B cell (primary cell): Measurements from ENCODE around the gene HOXA9. TPM values are rescaled to one million over a fixed set of nuclear protein-coding genes. Genes with fewer than 3 reads are reported as not detected.

Source experiments
- ATAC-seq: fragments of 200-7000 bp; cut with Tn5 transposase; one replicate; pipeline ENCODE4 v1.10.0; 2021; ENCODE audit warnings: low read depth, mild to moderate bottlenecking, moderate number of reproducible peaks, moderate library complexity
- CTCF ChIA-PET: fragments of 350-600 bp; sonication (Branson Sonifier 250); formaldehyde crosslinking; loops from one replicate; lab custom pipeline; 2021; ENCODE audit warnings: antibody characterized with exemption, inconsistent platforms; lab: Charles Lee
- POLR2A ChIA-PET: fragments of 350-600 bp; sonication (Branson Sonifier 250); formaldehyde crosslinking; loops from one replicate; lab custom pipeline; 2021; ENCODE audit warnings: antibody characterized with exemption; lab: Charles Lee
- DNase-seq: peaks from one replicate; pipeline ENCODE4 v3.0.0; 2013
- H2AFZ ChIP-seq: 2 replicates; pipeline ENCODE4 v1.6.1; 2012; ENCODE audit warnings: mild to moderate bottlenecking, low read depth, low read length; ENCODE audit not compliant: insufficient read depth, poor library complexity, severe bottlenecking
- H3K27ac ChIP-seq, 2 donors: 1 replicate in 1 of 2; 2 replicates in 1 of 2; pipeline ENCODE4 v1.5.1; 2012 to 2013; ENCODE audit warnings: low read length in 2 of 2, mild to moderate bottlenecking in 2 of 2, moderate library complexity in 1 of 2
- H3K27me3 ChIP-seq, 4 experiments: fragments of 200-600 bp in 1 of 4; sonication (generic) in 1 of 4; replicated peaks in 1 of 4; 1 replicate in 2 of 4; 2 replicates in 2 of 4; pipeline versions ENCODE4 v1.6.1 to v1.7.0; 2013 to 2016; ENCODE audit warnings: low read length in 3 of 4, mild to moderate bottlenecking in 2 of 4, mixed read lengths in 1 of 4, moderate library complexity in 1 of 4; ENCODE audit not compliant: insufficient read depth in 4 of 4, control insufficient read depth in 3 of 4; ENCODE audit errors: control extremely low read depth in 1 of 4
- H3K36me3 ChIP-seq, 2 experiments: replicated peaks in 1 of 2; 1 replicate in 1 of 2; 2 replicates in 1 of 2; pipeline versions ENCODE4 v1.6.1 to v1.7.1; 2013; ENCODE audit warnings: low read length in 1 of 2; ENCODE audit not compliant: insufficient read depth in 2 of 2, control insufficient read depth in 1 of 2; ENCODE audit errors: control extremely low read depth in 1 of 2, extremely low read depth in 1 of 2
- H3K4me1 ChIP-seq, 2 donors: fragments of 200-600 bp in 1 of 2; sonication (generic) in 1 of 2; 1 replicate in 1 of 2; 2 replicates in 1 of 2; pipeline versions ENCODE4 v1.5.1 to v1.6.1; 2013 to 2017; ENCODE audit warnings: low read length in 2 of 2; ENCODE audit not compliant: control insufficient read depth in 2 of 2, insufficient read depth in 2 of 2
- H3K4me2 ChIP-seq: replicated peaks from 2 replicates; pipeline ENCODE3; 2012; ENCODE audit warnings: mild to moderate bottlenecking, low read depth, low read length; ENCODE audit not compliant: poor library complexity, severe bottlenecking
- H3K4me3 ChIP-seq, 5 experiments: fragments of 200-600 bp in 1 of 5; sonication (generic) in 1 of 5; 1 replicate in 3 of 5; 2 replicates in 2 of 5; pipeline versions ENCODE4 v1.5.1 to v1.7.0; 2011 to 2016; ENCODE audit warnings: low read length in 4 of 5, mild to moderate bottlenecking in 4 of 5, low read depth in 2 of 5, control low read depth in 1 of 5, moderate library complexity in 1 of 5; ENCODE audit not compliant: insufficient read depth in 1 of 5; ENCODE audit errors: control extremely low read depth in 1 of 5, extremely low read depth in 1 of 5
- H3K79me2 ChIP-seq: fragments of 200-600 bp; sonication (generic); one replicate; pipeline ENCODE4 v1.6.0; 2016; ENCODE audit warnings: low read length; ENCODE audit not compliant: control insufficient read depth, insufficient read depth
- H3K9ac ChIP-seq: fragments of 200-600 bp; sonication (generic); 2 replicates; pipeline ENCODE4 v1.6.1; 2017; ENCODE audit warnings: mild to moderate bottlenecking, low read length, moderate library complexity
- H3K9me3 ChIP-seq, 3 donors: one replicate each; pipeline versions ENCODE4 v1.6.1 to v1.7.1; 2013; ENCODE audit warnings: low read length in 2 of 3; ENCODE audit not compliant: control insufficient read depth in 2 of 3, insufficient read depth in 1 of 3; ENCODE audit errors: control extremely low read depth in 1 of 3
- H4K20me1 ChIP-seq: 2 replicates; pipeline ENCODE4 v1.6.0; 2012; ENCODE audit warnings: mild to moderate bottlenecking, low read length; ENCODE audit not compliant: insufficient read depth, control insufficient read depth, poor library complexity, severe bottlenecking
- H3K27ac Mint-ChIP-seq: one replicate; pipeline ENCODE4 v1.8.0; 2021; ENCODE audit warnings: mixed read lengths
- H3K27me3 Mint-ChIP-seq: one replicate; pipeline ENCODE4 v1.8.0; 2021; ENCODE audit warnings: mixed read lengths
- H3K4me1 Mint-ChIP-seq: one replicate; pipeline ENCODE4 v1.8.0; 2021; ENCODE audit warnings: mixed read lengths
- H3K4me3 Mint-ChIP-seq: one replicate; pipeline ENCODE4 v1.8.0; 2021; ENCODE audit warnings: mixed read lengths
- H3K9me3 Mint-ChIP-seq: one replicate; pipeline ENCODE4 v1.8.0; 2022; ENCODE audit warnings: mixed read lengths; ENCODE audit not compliant: insufficient read depth
- EZH2 ChIP-seq: IDR thresholded peaks from 2 replicates; pipeline ENCODE4 v1.6.1; 2012; ENCODE audit warnings: borderline replicate concordance, low read depth, mild to moderate bottlenecking, moderate library complexity, low read length; ENCODE audit not compliant: insufficient read depth, poor library complexity, severe bottlenecking
- WGBS: methylation state at CpG from one replicate; pipeline ENCODE4 v1.1.5; 2013; ENCODE audit warnings: missing lambda C conversion rate; ENCODE audit not compliant: insufficient coverage; 5-methylcytosine and 5-hydroxymethylcytosine counted together
- intact Hi-C: fragments of 100-400 bp; cut with micrococcal nuclease; formaldehyde crosslinking; loops from one replicate; pipeline ENCODE4 v1.10.0; 2022
- polyA plus RNA-seq: library from polyadenylated mRNA; depleted of rRNA; stranded (reverse); fragments of >200 nt; gene quantifications from 2 replicates; pipeline ENCODE4 v1.2.3, GENCODE V29; 2012
- total RNA-seq, 2 donors: library from RNA; stranded (reverse); fragments of 120-200 nt in 1 of 2; gene quantifications; 1 replicate in 1 of 2; 2 replicates in 1 of 2; pipeline versions ENCODE4 v1.2.3 to v1.2.4, GENCODE V29; 2013 to 2022
- TF ChIP-seq, protein P1 (sequence below): fragments of 200-600 bp; IDR thresholded peaks from one replicate; pipeline ENCODE4 v1.8.0; 2022; ENCODE audit warnings: antibody characterized with exemption, mild to moderate bottlenecking

Gene HOXA9
- total and polyA plus RNA-seq, 2 donors (not counting 1 experiment from before 2014, with no cell fraction given): 0.07 TPM; not detected in 1

DNA sequence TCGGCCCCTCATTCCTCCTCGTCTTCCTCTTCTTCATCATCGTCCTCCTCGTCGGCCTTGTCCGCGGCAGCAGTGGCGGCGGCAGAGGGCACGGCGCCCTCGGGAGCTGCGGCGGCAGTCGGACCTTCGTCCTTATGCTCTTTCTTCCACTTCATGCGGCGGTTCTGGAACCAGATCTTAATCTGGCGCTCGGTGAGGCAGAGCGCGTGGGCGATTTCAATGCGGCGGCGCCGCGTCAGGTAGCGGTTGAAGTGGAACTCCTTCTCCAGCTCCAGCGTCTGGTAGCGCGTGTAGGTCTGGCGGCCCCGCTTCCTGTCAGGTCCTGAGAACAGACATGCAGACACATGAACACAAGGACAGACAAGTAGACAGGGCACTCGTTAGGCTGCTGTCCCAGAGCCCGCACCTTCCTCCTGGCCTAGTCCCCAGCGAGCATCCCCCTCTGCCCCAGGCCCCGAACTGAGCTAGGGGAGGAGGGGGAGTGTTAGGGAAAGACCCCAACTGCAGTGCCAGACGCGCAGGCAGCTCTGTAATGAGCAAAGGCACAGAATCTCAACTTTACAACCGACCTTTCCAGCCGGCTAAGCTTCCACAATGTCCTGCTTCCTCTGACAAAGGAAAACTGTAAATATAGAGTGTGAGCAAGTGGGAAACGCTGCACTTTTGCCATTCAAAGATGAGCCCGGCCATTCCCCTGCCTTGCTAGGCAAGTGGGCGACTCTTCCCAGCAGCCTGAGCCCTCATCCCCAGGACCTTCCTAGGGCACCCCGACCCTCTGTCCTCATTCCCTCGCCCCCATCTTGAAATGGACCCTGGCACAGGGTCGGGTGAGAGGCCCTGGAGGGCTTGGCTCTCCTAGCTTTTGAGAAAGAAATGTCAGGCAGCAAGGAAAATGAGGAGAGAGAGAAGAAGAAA lies 10.2 kb downstream of the HOXA9 start:
- Histone ChIP-seq H3K9me3 (peaks cover 0 to 91% (median 18%) of the 10 kb centered on the region in 3 donors), H3K9ac (no peak overlapping the region), H3K4me2 (peak overlapping the region; percentile 36), H3K36me3 (no peaks in the 10 kb centered on the region), H3K27me3 (peaks cover 1 to 98% (median 85%) of the 10 kb centered on the region in 4 experiments), H3K79me2 (no peaks in the 10 kb centered on the region), H2AFZ (no peak overlapping the region), H3K4me3 (no peak overlapping the region), H3K4me1 (peaks cover 68 to 76% of the 10 kb centered on the region in 2 donors), H3K27ac (no peak overlapping the region), H4K20me1 (peaks cover 10% of the 10 kb centered on the region)
- DNase-seq (peak; percentile 44), ATAC-seq (no peak)
- Mint-ChIP-seq H3K27ac (peak overlapping the region; percentile 86), H3K9me3 (no peaks in the 10 kb centered on the region), H3K4me1 (peaks cover 48% of the 10 kb centered on the region), H3K4me3 (peak overlapping the region; percentile 16), H3K27me3 (peaks cover 82% of the 10 kb centered on the region)
- CTCF ChIA-PET: no interaction called here
- WGBS: 7% methylated on average over 39 of the region's 48 CpGs
- peak; percentile 87 for TF ChIP-seq EZH2
- TF ChIP-seq, protein P1, sequence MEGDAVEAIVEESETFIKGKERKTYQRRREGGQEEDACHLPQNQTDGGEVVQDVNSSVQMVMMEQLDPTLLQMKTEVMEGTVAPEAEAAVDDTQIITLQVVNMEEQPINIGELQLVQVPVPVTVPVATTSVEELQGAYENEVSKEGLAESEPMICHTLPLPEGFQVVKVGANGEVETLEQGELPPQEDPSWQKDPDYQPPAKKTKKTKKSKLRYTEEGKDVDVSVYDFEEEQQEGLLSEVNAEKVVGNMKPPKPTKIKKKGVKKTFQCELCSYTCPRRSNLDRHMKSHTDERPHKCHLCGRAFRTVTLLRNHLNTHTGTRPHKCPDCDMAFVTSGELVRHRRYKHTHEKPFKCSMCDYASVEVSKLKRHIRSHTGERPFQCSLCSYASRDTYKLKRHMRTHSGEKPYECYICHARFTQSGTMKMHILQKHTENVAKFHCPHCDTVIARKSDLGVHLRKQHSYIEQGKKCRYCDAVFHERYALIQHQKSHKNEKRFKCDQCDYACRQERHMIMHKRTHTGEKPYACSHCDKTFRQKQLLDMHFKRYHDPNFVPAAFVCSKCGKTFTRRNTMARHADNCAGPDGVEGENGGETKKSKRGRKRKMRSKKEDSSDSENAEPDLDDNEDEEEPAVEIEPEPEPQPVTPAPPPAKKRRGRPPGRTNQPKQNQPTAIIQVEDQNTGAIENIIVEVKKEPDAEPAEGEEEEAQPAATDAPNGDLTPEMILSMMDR: no peak
- intact Hi-C loops: loop anchor here (5.0 kb wide), 1 partner anchor 32 kb away; the partner anchor contains the start of gene HOXA11
- POLR2A ChIA-PET: interaction anchor here (1.1 kb wide), 1 partner anchor 10 kb away, joined by 5 read pairs; the partner anchor contains the start of gene HOXA9
